ENCODE measurements around the gene PLEKHA7.

The PLEKHA7 gene

DNA sequence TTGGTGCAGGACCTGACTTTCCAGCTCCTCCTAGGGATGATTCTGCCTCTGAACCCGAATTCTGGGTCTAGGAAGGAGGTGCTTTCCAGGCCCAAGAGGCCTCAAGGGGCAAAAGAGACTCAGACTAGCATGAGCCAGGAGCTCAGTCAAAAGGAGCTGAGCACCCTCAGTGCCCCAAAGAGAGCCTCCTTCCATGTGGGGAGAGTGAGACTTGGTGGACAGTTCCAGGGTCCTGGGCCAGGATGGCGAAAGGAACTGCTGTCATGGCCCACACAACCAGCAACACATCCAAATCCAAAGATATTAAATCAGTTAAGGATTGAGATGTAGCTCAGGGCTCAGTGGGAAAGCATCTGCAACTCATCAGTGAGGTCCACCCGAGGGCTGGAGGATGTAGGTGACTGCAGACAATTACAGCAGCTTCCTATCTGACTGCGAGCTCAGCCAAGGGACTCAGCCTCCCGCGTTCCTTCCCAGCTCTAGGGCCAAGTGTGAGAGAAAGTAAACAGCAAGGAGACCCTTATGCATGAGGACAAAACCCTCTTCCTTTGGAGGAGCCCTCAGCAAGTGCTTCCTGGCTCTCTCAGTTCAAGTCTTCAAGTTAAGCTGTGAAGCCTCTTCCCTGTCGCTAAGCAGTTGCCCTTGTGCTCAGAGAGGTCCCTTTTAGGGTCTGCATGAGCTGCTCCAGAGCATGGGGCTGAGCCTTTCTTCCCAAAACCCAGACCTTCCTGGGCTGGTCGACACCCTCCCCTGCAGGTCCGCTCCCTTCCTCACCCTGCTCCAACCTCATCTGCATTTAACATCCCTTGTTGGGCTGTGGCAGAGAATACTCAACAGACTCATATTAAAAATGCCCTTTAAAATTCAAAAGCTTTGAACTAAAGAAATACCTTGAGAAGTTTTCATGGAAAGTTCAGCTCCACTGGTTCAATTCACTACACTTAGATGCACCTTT lies 240.0 kb downstream of the PLEKHA7 start:
- DNase-seq (ENCODE audit: low read depth): no peak

DNA sequence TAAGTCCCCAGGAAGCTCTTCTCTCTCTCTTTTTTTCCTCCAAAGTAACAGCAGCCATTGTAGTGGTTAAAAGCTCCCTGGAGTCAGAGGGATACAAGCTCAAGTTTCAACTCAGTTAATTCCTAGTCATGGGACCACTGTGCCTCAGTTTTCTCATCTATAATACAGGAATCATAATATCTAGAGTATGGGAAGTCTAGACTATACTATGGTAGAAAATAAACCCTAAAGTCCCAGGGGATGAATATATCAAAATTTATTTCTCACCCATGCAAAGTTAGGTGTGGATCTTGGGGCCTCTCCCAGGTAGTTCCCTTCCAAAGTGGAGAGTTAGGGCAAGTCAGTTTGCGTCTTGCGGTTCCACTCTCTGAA lies 242.1 kb downstream of the PLEKHA7 start:
- DNase-seq (ENCODE audit: low read depth): no peak

DNA sequence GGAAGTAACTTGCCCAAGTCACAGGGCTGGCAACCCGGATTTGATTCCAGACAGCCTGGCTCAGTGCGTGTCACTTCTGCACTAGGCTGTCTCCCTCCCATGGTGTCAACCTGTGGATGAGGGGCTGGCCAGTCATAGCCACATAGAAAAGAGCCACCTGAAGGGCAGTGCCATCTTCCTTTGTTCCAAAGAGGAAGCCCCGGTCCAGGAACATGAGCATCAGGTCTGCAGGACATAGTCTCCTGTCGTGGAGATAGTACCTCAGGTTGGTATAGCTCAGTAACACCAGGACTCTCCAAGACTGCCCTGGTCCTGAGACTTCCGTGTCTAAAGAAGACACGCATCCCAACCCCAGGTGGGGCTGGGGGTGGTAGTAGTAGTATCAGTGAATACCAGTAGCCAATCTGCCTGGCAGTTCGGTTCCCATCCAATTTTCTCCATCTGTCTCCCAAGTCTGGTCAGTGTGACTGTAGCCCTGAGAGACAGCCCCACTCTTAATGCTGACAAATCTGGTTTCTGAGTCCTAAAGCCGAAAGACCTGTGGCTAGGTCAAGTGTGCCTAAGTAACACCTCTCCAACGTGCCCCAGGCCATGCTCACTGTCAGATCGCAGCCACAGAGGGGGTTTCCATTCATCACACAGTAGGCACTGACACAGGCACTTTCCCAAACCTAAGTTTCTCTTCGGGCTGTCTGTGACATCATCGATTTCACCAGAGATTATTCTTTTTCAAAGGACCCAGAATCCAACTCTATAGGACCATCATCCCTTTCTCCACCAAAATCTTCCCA lies 242.7 kb downstream of the PLEKHA7 start:
- DNase-seq (ENCODE audit: low read depth): no peak

DNA sequence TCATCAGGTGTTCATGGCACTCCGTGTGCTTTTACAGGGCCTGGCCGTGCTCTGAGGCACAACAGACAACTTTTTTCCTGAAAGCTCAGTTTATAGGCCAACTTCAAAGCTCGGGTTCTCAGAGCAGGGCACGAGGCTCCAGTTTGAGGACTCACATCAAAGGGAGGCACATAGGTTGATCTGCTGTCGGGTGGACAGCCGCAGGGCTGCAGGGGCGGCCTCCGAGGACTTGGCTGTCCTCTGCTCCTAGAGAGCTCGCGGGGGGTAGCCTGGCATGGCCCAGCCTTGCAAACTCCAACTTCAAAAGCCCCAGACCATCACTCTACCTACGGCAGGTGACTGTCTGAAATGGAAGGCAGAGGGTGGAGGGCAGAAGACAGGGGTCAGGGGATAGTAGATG lies 244.2 kb downstream of the PLEKHA7 start:
- no peak for DNase-seq (ENCODE audit: low read depth)

DNA sequence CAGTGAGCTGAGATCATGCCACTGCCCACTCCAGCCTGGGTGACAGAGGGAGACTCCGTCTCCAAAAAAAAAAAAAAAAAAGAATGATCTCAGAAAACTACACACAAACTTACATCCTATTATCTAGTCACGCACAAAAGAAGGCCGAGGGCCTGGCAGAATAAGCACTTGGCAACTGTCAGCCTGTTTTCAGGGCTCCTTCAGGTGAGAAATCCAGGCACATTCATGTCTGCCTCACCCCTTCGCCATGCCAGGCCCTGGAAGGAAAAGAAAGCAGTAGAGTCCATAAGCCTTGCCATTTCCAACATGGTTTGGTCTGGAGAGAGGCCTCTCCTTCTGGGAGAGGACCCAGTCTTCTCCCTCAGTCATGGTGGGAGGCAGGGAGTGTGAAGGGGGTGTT lies 244.8 kb downstream of the PLEKHA7 start:
- DNase-seq (ENCODE audit: low read depth): no peak

DNA sequence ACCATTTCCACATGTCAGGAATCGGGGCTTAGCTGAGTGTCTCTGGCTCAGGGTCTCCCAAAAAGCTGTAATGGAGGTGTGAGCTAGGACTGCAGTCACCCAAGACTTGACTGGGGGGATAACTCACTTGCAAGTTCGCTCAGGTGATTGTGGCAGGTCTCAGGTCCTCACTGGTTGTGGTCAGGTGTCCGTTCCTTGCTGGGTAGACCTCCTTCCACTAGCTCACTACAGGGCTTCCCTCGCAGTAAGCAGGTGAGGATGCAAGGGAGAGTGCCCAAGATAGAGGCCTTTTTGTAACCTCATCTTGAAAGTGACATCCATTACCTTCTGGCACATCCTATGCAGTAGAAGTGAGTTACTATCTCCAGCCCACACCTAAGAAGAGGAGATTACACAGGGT lies 246.3 kb downstream of the PLEKHA7 start:
- DNase-seq (ENCODE audit: low read depth): no peak

DNA sequence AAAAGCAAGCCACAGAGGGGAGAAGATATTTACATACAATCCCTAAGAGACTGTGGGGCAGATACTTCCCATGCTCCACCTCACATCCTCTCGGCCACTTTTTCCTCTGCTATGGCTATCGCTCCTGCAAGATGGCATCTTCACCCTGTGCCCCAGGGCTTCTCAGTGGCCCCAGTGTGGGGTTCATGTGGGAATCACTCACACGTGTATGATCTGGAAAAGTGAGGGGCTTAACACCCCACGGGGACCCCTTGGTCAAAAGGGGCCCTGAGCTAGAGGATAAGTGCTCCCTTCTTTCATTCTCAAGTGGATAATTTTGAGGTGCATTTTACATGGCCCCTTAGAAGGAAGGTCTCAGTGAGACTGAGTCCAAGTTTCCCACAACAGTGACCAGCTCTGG lies 247.1 kb downstream of the PLEKHA7 start:
- DNase-seq (ENCODE audit: low read depth): no peak

DNA sequence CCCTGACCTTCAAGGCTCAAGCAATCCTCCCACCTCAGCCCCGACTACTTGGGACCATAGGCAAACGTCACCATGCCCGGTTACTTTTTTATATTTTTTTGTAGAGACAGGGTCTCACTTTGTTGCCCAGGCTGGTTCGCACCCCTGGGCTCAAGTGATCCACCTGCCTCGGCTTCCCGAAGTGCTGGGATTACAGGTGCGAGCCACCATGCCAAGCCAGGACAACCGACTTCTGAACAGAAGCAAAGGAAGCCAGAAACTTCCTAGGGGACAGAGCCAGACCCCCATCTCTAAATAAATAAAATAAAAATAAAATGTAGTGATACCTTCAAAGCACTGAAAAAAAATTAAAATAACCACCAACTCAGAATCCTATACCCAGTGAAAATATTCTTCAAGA lies 249.3 kb downstream of the PLEKHA7 start:
- no peak for DNase-seq (ENCODE audit: low read depth)

DNA sequence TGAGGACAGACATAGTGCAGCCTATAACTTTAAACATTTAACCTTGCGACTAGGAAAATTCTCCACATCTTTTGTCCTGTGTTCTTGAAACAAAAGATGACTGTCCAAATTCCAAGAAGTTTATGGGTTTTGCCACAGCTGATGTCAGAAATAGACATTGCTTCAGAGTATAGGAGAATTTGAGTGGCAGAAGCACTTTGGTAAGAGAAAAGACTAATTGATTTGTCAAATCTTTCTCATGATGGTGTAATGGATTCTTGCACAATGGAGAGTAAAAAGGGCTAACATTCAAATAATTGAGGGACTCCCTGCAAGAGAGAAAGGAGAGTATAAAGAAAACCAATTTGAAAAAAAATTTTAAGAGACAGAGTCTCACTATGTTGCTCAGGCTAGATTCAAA lies 250.5 kb downstream of the PLEKHA7 start:
- no peak for DNase-seq (ENCODE audit: low read depth)

DNA sequence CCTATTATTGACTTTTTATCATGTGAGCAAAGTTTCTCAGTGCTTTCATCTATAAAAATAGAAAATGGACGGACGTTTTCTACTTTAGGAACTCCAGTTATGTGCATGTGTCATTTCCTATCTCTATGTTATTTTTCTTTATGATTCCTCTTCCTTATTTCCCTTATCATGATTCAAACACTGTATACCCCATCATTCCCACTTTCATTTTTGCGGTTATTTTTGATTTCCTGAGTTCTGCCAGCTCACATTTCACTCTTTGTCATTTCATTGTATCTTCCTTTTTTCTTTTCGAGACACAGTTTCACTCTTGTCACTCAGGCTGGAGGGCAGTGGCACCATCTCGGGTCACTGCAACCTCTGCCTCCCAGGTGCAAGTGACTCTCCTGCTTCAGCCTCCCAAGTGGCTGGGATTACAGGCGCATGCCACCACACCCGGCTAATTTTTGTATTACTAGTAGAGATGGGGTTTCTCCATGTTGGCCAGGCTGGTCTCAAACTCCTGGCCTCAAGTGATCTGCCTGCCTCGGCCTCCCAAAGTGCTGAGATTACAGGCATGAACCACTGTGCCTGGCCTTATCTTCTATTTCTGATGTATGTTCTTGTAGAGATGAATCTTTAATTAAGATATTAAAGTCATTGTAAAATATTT lies 254.2 kb downstream of the PLEKHA7 start:
- DNase-seq (ENCODE audit: low read depth): no peak

DNA sequence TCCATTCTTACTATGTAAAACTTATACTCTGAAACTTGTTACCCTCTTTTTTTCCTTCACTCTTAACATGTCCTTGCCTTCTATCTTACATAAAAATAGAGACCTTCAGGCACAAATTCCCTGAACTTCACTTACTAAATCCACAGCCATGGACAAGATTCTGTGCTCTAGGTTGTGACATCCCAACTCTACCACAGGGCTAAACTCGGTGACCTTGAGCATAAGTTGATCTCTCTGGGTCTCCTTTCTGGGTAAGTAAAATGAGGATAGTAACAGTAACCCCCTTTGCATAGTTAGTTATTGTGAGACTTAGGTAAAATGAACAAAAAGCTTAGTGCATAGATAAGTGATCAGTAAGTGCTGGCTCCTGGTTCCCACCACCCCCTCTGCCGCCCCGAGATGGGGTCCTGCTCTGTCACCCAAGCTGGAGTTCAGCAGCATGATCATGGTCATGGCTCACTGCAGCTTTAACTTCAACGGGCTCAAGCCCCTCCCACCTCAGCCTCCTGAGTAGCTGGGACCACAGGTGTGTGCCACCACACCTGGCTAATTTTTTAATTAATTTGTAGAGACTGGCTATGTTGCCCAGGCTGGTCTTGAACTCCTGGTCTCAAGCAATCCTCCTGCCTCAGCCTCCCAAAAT lies 255.7 kb downstream of the PLEKHA7 start:
- no peak for DNase-seq (ENCODE audit: low read depth)

DNA sequence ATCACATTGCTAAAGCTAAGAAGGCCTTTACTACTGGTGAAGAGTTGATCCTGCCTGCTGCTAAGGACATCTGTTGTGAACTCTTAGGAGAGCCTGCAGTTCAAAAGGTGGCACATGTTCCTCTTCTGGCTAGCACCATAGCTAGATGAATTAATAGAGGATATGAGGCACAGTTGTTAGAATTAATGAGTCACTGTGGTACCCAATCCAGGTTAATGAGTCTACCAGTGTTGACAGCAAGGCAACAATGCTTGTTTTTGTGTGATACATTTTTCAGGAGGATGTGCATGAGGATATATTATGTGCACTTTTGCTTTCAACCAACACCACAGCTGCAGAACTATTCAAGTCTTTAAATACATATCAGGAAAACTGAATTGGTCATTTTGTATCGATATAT lies 263.8 kb downstream of the PLEKHA7 start:
- no peak for DNase-seq (ENCODE audit: low read depth)

DNA sequence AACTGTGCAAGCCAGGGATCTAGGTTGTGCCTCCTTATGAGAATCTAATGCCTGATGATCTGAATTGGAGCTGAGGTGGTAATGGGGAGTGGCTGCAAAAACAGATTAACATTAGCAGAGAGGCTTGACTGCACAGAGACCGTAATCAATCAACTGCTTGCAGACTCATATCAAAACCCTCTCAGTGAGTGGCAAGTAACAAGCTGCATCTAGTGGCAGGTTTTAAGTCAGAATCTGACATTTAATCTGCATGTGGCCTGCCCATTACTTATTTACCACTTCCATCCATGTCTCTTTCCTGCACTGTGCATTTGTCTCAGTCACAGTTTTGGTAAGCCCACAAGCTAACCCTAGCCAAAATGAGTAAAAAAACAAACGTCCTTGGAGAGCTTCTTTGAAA lies 264.5 kb downstream of the PLEKHA7 start:
- no peak for DNase-seq (ENCODE audit: low read depth)

DNA sequence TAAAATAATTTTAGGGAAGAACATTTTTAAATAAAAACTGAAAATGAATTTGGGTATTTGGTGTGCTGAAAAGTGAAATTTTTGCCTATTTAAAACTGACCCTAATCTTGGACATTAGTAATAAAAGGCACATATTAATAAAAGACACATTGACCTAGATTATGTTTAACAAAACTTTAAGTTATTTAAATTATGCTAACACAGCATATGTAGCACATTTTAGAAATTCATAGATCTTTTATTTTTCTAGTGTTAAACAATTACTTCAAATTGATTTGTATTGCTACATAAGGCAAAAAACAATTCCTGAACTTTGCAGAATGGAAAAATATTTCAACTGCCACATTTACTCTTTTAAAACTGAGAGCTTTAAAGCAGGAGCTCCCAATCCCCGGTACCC lies 265.1 kb downstream of the PLEKHA7 start:
- no peak for DNase-seq (ENCODE audit: low read depth)

DNA sequence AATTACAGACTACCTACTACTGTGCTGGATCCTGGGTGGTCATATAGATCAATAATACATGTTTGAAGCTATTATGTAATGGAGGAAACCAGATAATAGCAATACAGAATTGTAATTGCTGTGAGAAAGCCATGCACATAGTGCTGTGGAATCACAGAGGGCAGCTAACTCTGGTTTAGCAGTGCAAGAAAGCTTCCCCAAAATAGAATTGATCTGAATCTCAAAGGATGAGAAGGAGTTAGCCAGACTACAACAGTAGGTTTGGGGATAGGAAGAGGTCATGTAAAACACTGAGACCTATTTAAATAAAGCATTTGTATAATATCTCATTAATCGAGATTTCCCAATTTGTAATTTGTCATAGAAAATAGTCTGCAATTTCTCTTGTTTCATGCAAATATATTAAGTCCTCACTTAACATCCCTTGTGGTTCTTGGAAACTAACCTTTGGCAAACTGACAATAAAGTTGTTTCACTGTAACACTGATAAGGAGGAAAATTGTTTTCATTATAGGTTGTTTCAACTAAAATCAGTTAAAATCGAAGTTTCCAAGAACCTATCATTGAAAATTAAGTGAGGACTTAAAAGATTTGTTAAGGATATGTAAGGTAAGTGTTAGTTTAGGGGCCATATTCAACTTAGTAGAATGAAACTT lies 268.1 kb downstream of the PLEKHA7 start:
- DNase-seq (ENCODE audit: low read depth): no peak

DNA sequence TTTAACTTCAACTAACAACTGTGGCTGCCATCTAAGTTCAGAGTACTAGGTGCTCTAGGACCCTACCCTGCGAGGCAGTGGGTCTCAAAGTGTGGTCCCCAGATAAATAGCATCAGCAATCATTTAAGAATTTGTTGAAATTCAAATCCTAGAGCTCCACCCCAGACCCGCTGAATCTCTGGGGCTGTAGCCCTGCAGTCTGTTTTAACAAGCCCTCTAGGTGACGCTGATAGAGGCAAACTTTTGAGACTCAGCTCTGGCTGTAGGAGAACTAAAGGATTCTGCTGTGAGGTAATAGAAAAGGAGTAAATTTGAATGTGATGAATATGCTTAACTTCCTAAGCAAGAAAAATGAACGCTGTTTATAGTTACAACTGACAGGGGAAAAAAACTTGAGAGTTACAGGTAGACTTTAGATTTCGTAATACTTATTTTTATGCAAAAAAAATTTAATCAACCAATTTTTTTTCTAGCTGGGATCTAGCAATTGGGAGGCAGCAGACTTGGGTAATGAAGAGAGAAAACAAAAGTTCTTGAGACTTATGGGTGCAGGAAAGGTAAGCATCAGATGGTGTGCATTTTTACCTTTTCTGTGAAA lies 270.0 kb downstream of the PLEKHA7 start:
- DNase-seq (ENCODE audit: low read depth): no peak

DNA sequence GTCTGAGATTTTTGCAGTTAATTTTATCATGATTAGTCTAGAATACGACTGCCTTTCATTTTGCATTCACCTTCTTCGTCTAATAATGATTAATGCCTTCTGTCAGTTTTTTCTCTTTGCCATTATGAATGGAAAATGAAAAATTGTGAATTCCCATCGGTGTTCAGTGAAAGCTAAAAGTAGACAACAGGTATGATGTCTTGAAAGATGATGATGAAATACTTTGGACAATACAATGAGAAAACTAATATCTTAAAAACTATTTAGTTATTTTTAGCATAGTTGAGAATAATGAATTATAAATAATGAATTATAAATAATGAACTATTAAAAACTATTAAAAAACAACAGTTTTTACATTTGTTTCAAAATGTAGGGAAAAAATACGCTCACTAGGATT lies 270.7 kb downstream of the PLEKHA7 start:
- no peak for DNase-seq (ENCODE audit: low read depth)

DNA sequence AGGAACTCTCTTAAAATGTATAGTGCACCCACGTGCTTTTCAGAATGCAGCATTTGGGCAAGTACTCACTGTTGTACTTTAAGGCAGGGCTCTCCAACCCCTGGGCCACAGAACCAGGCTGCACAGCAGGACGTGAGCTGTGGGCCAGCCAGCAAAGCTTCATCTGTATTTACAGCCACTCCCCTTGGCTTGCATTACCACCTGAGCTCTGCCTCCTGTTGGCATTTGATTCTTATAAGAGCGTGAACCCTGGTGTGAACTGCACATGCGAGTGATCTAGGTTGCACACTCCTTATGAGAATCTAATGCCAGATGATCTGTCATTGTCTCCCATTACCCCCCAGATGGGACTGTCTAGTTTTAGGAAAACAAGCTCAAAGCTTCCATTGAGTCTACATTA lies 272.7 kb downstream of the PLEKHA7 start:
- no peak for DNase-seq (ENCODE audit: low read depth)

DNA sequence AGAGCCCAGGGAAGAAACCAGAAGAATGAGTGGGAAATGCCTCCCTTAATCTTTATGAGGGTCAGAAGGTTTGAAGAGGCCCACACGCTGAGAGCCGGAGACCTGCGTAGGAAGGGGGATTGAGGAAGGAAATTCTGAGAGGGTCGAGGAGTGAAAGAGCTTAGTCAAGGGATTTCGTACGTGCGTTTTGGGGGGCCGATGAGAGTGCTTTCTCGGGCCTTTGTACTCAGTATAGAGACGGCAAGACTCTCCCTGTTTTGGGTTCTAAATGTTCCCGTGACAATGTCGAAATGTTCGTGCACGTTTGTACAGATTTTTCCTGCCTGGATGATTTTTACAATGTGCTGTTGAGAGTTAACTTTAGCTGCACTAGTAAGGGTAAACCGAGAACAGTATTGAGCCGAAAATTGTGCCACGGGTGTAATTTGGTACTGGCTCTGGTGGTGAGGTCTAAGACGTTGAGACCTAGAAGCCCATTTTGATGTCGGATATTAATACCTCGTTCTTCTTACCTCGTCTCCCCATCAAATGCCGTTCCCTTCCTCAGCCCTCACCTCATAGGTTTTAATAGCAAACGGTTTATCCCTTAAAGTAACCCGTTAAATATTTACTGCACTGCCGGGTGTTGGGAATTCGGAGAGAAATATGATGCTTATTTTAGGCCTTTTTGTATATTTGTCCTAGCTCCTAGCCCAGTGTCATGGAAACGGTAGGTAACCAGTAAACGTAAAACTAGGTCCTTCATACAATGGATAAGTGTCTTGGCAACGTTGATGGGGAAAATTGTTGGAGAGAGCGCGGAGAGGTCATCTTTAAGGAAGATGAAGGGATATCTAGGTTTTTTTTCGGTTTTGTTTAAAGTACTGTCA lies 275.0 kb downstream of the PLEKHA7 start:
- peak; percentile 33 for DNase-seq (ENCODE audit: low read depth)

DNA sequence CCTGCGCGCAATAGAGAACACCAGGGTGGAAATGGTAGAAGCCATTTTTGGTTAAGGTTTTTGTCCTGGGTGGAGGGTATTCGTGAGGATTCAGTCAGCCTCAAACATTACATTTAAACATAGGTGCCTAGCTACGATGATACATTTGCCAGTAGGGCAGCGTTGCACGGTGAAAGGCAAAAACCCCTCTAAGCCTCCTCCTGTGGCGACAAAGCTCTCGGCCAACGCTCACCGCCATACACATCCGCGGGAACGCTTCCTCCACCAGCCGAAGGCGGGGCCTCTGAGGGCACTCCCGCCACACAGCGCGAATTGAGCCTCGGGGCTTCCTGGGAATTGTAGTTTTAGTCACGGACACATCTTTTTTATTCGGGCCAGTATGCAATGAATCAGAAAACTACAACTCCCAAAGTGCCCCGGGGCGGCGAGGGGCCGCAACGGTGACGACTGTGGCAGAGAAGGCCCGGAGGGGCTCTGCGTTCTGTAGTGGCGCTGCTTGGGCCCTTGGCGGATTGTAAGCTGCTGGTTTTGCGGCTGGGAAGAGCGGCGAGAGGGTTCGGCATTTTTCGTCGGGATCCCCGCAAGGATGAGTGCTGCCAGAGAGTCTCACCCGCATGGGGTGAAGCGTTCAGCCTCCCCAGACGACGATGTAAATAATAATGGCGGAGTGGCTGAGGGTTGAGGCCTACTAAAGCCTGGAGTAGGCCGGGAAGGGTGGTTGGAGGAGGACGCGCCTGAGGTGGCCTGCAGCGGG lies 275.8 kb downstream of the PLEKHA7 start, which contains the start of gene C11orf58:
TSS of gene C11orf58 (plus strand) at position 455 of the 754 bp plus-strand sequence. CDS start at position 587, 132 bp downstream.
- peak; percentile 97 for DNase-seq (ENCODE audit: low read depth)

Measured in fibroblast of gingiva (primary cell).